ENCODE measurements around the gene SFMBT2. TPM values are rescaled to one million over a fixed set of nuclear protein-coding genes. Genes with fewer than 3 reads are reported as not detected.
A peak's percentile ranks its signal among the peaks of the same experiment; 100 is the strongest.

The SFMBT2 gene
- total RNA-seq, 2 experiments from 2014 or later, result 50.6 to 52.4 TPM

DNA sequence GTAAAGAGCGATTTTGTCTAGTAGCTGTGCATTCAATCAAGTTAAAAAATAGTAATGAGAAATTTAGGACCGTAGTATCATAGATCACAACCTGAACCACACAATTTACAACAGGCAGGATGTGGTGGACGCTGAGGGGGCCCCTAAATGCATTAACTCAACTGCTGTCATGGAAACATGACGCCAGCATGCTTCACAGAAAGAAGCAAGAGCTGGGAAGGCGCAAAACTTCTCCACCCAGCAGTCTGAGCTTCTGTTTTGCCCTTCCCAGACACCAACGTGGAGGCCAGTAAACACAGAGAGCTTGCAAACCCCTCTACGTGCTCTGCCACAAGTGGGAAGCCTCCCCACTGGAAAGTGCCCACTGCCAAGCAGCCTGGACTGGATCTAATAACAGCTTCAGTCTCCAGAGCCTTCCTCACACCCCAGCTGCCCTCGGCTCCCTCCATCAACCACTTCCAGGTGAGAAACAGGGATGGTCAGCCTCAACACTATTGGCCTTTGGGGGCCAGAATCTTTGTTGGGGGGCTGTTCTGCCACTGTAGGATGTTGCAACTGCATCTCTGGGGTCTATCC is 151.8 kb downstream of the SFMBT2 start:
- Mint-ChIP-seq H3K27ac (peak overlapping the region; percentile 81), H3K4me1 (peaks cover 51% of the 10 kb centered on the region), H3K27me3 (no peaks in the 10 kb centered on the region), H3K4me3 (peak overlapping the region; percentile 62), H3K36me3 (peaks cover 25% of the 10 kb centered on the region), H3K9me3 (no peaks in the 10 kb centered on the region)
- POLR2A ChIA-PET, result interaction anchor here (0.8 to 1.7 kb wide), 7 partner anchors 9 to 152 kb away, joined by 3 to 10 read pairs (median 4); partner anchors contain the start of gene SFMBT2
- peak; percentile 70 for DNase-seq
- ATAC-seq (ENCODE audit: low read depth), result peak; percentile 77

DNA sequence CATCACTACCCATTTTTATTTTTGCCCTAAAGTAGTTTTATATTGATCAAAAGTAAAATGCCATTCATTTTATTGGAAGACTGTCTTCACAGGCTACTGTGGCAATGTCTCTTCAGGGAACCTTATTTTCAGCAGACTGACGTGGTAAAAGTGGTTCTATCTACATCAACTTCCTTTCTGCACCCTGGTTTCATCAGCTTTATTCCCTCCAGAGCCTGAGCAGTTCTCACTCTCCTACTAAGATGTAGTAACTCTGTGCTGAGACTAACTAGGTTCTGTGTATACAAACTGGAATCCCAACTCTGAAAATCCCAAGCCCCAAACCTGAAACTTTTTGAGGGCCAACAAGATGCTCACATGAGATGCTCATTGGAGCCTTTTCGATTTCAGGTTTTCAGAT is 155.3 kb downstream of the SFMBT2 start:
- H3K36me3 Mint-ChIP-seq, result peaks cover 33% of the 10 kb centered on the region
- peaks cover 59% of the 10 kb centered on the region for H3K4me1 Mint-ChIP-seq
- no peak for DNase-seq
- H3K4me3 Mint-ChIP-seq, result peak overlapping the region; percentile 49
- H3K27me3 Mint-ChIP-seq, result no peaks in the 10 kb centered on the region
- peak; percentile 36 for ATAC-seq (ENCODE audit: low read depth)
- no peaks in the 10 kb centered on the region for H3K9me3 Mint-ChIP-seq
- POLR2A ChIA-PET, result interaction anchor here (1.1 to 2.6 kb wide), 4 partner anchors 12 to 154 kb away, joined by 3 to 10 read pairs (median 3); no protein-coding TSS in a partner anchor
- H3K27ac Mint-ChIP-seq, result peak overlapping the region; percentile 76

DNA sequence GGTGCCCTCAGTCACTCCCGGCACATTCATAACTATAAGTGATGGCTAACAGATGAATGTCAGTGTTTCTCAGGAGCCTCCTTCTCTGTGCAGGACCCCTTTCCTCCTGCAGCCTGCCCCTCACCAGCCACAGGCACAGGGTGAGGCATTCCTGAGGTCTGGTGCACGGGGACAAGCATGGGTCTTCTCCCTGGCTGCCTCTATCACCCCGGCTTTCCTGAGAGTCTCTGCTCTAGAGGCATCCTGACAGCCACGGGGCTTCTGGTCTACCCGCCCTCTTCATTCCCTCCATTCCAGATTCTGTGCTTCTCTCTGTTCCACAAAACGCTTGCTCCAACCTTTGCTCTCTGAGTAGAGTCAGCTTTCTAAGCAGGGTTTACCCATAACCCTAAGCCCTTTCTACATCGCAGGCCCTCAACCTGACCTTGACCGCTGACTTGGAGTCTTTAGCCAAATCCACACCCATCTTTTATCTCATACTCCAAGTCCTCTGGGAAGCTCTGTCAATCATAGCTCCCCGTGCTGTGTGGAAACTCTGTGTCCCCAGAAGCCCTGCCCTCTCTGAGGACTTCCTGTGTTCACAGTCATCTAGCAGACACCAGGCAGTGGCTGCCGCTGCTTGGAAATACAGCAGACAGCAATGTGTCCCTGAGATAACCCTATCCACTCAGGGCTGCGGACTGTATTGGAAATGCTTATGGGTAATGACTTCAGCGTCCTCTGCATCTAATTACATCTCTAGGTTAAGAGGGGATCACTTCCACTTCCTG is 159.0 kb downstream of the SFMBT2 start:
- H3K27ac Mint-ChIP-seq, result peak overlapping the region; percentile 81
- POLR2A ChIA-PET, result no interaction called here
- peaks cover 30% of the 10 kb centered on the region for H3K4me1 Mint-ChIP-seq
- no peaks in the 10 kb centered on the region for H3K9me3 Mint-ChIP-seq
- peaks cover 34% of the 10 kb centered on the region for H3K36me3 Mint-ChIP-seq
- H3K27me3 Mint-ChIP-seq, result no peaks in the 10 kb centered on the region
- ATAC-seq (ENCODE audit: low read depth) (peak; percentile 56), DNase-seq (no peak)
- no peak overlapping the region for H3K4me3 Mint-ChIP-seq

DNA sequence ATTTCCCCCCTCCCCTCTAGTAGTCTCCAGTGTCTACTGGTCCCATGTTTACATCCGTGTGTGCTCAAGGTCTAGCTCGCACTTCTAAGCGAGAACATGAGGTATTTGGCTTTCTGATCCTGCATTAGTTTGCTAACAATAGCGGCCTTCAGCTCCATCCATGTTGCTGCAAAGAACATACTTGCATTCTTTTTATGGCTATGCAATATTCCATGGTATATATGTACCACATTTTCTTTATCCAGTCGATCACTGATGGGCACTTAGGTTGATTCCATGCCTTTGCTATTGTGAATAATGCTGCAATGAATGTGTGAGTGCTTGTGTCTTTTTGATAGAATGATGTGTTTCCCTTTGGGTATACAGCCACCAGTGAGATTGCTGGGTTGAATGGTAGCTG is 160.6 kb downstream of the SFMBT2 start:
- Mint-ChIP-seq H3K9me3 (no peaks in the 10 kb centered on the region), H3K27me3 (no peaks in the 10 kb centered on the region), H3K27ac (no peak overlapping the region), H3K4me3 (no peak overlapping the region), H3K4me1 (peaks cover 16% of the 10 kb centered on the region), H3K36me3 (peaks cover 35% of the 10 kb centered on the region)
- ATAC-seq (ENCODE audit: low read depth) (no peak), DNase-seq (no peak)
- POLR2A ChIA-PET, result interaction anchor here (0.6 kb wide), 1 partner anchor 9 kb away, joined by 3 read pairs; no protein-coding TSS in a partner anchor

DNA sequence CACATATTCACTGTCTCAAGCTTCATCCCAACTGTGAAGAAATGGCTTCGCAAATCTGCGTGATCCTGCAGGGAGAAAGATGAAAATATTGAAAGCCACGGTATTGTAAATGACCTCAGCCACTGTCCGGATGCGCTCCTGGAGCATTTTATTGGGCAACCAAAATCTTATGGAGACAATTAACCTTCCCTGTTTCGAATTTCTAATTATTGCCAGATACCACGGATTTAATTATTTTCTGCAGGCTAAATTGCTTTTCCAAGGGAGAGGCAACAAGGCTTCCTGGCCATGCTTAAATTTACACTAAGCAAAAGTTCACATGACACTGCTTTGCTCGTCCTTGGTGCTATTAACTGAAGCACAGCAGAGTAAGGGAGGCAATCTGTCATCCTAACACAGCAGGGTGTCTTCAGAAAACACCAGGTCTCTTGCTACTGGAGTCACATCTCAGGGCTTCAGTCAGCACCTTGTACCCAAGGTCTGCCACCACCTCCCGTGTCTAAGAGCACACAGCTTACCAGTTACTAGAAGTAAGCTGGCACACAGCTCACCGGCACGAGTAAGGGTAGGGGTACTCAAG is 162.2 kb downstream of the SFMBT2 start:
- POLR2A ChIA-PET, result no interaction called here
- no peak for ATAC-seq (ENCODE audit: low read depth)
- Mint-ChIP-seq H3K4me3 (no peak overlapping the region), H3K27me3 (no peaks in the 10 kb centered on the region), H3K27ac (no peak overlapping the region), H3K9me3 (no peaks in the 10 kb centered on the region), H3K36me3 (peaks cover 35% of the 10 kb centered on the region), H3K4me1 (peaks cover 23% of the 10 kb centered on the region)
- DNase-seq, result no peak

DNA sequence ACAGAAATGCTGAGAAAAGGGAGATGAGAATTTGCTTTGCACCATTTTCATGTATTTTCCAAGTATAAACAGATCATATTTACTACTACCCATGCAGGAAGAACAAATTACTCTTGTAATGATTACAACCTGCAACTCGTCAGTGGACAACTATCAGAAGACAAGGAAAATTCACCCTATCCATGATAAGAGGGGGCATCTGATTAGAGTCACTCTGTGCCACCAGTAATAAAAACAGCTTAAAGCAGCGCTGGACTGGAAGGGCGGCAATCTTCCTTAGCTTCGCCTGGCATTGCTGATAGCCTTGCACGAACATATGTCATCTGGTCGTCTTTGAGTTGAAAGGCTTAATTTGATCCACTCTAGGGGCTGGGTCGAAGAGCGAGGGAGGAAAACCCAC is 162.7 kb downstream of the SFMBT2 start:
- Mint-ChIP-seq H3K27ac (no peak overlapping the region), H3K27me3 (no peaks in the 10 kb centered on the region), H3K4me1 (peaks cover 28% of the 10 kb centered on the region), H3K4me3 (no peak overlapping the region), H3K36me3 (peaks cover 36% of the 10 kb centered on the region), H3K9me3 (no peaks in the 10 kb centered on the region)
- POLR2A ChIA-PET, result no interaction called here
- no peak for DNase-seq
- no peak for ATAC-seq (ENCODE audit: low read depth)

DNA sequence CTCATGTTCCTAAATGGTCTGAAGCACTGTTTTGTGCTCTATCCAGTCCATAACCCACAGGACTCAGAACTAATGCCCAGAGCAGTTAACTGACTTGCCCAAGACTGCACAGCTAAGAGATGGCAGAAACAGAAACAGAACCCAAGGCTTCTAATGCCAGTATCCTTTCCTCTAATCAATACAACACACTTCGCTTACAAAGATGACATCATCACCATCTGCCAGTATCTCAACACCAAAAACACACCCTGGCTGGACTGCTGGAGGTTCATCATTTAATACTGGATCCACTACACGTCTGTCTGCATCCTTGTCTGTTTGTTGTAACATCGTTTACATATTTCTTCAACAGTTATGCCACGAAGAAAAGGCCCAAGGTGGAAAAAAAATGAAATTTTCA is 165.3 kb downstream of the SFMBT2 start:
- Mint-ChIP-seq H3K4me1 (peaks cover 30% of the 10 kb centered on the region), H3K9me3 (peaks cover 4% of the 10 kb centered on the region), H3K4me3 (no peak overlapping the region), H3K27ac (peak overlapping the region; percentile 63), H3K36me3 (peaks cover 50% of the 10 kb centered on the region), H3K27me3 (no peaks in the 10 kb centered on the region)
- ATAC-seq (ENCODE audit: low read depth) (no peak), DNase-seq (no peak)
- POLR2A ChIA-PET, result no interaction called here

DNA sequence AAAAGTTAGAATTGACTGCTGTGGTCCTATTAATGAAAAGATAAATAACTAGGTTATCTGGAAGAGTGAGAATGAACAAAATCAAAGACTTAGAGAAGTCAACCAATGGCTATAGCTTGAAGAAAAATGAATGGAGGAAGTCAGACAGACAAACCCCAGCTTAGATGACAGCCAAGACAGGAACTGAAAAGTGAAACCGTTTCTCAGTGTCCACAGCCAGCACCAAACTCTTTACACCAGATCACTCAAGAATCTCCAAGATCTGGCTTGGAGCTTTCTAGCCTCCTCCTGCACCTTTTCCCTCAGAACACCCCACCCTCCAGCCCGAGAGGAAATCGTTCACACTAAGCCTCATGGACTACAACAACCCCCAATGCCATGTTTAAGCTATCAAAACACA is 167.0 kb downstream of the SFMBT2 start:
- peak overlapping the region; percentile 87 for H3K27ac Mint-ChIP-seq
- H3K9me3 Mint-ChIP-seq, result peaks cover 4% of the 10 kb centered on the region
- ATAC-seq (ENCODE audit: low read depth) (peak; percentile 80), DNase-seq (no peak)
- POLR2A ChIA-PET, result interaction anchor here (1.3 to 1.5 kb wide), 3 partner anchors 12 to 28 kb away, joined by 5 to 10 read pairs (median 8); no protein-coding TSS in a partner anchor
- H3K36me3 Mint-ChIP-seq, result peaks cover 58% of the 10 kb centered on the region
- H3K4me1 Mint-ChIP-seq, result peaks cover 45% of the 10 kb centered on the region
- H3K4me3 Mint-ChIP-seq, result peak overlapping the region; percentile 57
- H3K27me3 Mint-ChIP-seq, result no peaks in the 10 kb centered on the region

DNA sequence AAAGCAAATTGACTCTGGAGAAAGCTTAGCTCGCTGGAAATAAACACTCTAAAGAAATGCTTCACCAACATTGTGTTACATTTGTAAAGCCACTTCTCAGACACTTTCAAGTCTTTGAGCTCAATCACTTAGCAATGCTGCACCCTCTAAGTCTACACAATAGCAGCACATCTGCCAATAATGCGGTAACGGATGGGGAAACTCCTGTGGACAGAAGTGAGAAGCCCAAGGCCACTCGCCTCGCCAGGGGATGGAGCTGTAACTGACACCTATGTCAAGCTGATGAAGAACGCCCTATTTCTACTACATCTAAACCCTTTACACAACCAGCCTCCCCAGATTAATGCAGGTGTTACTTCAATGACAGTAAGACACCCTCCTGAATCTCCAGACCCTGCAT is 167.7 kb downstream of the SFMBT2 start:
- H3K36me3 Mint-ChIP-seq, result peaks cover 59% of the 10 kb centered on the region
- H3K9me3 Mint-ChIP-seq, result peaks cover 4% of the 10 kb centered on the region
- POLR2A ChIA-PET, result interaction anchor here (1.3 to 1.5 kb wide), 3 partner anchors 13 to 28 kb away, joined by 5 to 10 read pairs (median 8); no protein-coding TSS in a partner anchor

DNA sequence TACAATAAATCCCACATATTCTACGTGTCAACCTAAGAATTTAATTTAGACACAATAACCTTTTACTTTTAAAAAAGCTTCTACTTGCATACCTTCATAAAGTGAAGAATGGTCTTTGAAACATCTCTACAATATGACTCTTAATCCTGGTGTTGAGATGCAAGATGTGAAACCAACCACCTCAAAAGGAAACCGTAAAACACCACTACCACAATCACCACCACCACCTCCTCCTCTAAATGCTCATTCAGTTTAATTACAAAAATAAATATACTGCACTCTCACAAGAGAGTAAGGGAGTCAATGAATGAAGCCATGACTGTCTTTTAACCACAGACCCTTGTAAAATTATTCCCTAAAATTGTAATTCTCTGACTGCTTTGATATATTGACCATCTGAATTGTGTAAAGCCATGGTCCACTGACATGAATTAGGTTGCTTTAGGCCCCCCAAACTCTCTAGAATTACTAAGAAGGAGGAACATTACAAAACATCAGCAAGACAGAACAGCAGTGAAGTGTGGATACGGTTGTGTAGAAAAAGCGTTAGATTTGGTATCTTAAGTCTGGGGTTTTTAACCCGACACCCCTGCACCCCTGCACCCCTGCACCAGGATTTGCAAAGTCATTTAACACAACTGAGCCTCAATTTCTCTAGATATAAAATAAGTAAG is 171.4 kb downstream of the SFMBT2 start:
- DNase-seq (no peak), ATAC-seq (ENCODE audit: low read depth) (peak; percentile 77)
- Mint-ChIP-seq H3K27ac (peak overlapping the region; percentile 70), H3K9me3 (peaks cover 6% of the 10 kb centered on the region), H3K4me3 (peak overlapping the region; percentile 60), H3K27me3 (no peaks in the 10 kb centered on the region), H3K36me3 (peaks cover 79% of the 10 kb centered on the region), H3K4me1 (peaks cover 54% of the 10 kb centered on the region)
- POLR2A ChIA-PET, result no interaction called here

More for the DNA sequence above, 167.7 kb downstream of the SFMBT2 start:
- no peak for ATAC-seq (ENCODE audit: low read depth)
- H3K4me3 Mint-ChIP-seq, result no peak overlapping the region
- H3K27me3 Mint-ChIP-seq, result no peaks in the 10 kb centered on the region
- no peak for DNase-seq
- peak overlapping the region; percentile 87 for H3K27ac Mint-ChIP-seq
- peaks cover 47% of the 10 kb centered on the region for H3K4me1 Mint-ChIP-seq

DNA sequence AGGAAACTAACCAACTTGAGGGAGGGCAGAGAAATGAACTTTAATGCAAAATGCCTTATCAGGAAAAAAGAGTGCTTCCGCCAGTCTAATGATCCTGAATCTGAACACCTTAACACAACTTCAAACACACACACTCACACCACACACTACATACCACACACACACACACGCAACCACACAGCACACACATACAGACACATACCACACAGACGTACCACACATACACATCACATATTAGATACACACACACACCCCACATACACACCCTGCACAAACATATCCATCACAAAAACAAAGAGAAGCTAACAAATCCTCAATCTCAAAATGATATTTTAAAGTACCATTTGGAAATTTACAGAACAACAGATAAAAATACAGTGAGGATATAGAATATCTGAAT is 175.5 kb downstream of the SFMBT2 start:
- Mint-ChIP-seq H3K4me1 (peaks cover 42% of the 10 kb centered on the region), H3K36me3 (peaks cover 64% of the 10 kb centered on the region), H3K27me3 (no peaks in the 10 kb centered on the region), H3K4me3 (no peak overlapping the region), H3K27ac (peak overlapping the region; percentile 8), H3K9me3 (peaks cover 2% of the 10 kb centered on the region)
- no peak for ATAC-seq (ENCODE audit: low read depth)
- DNase-seq, result no peak
- POLR2A ChIA-PET, result no interaction called here

DNA sequence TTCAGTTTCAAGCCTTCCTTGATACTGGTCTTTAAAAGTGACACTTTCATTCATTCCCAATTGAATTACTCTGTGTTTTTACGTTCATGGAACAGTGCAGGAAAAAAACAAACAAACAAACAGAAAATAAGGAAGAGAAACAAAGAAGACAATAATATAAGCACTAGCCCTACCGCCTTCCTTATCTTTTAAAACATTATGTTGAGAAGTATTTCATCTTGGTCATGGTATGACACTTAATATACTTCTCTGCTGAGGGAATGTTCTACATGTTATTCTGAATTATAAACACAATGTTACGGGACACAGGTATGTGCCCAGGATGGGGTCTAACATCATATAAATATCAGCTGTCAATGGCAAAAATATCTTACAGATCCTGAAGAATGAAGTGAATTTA is 176.7 kb downstream of the SFMBT2 start:
- peaks cover 31% of the 10 kb centered on the region for H3K4me1 Mint-ChIP-seq
- H3K4me3 Mint-ChIP-seq, result peak overlapping the region; percentile 34
- H3K27ac Mint-ChIP-seq, result no peak overlapping the region
- DNase-seq, result no peak
- peaks cover 58% of the 10 kb centered on the region for H3K36me3 Mint-ChIP-seq
- H3K27me3 Mint-ChIP-seq, result no peaks in the 10 kb centered on the region
- POLR2A ChIA-PET, result no interaction called here
- H3K9me3 Mint-ChIP-seq, result peaks cover 2% of the 10 kb centered on the region
- no peak for ATAC-seq (ENCODE audit: low read depth)

DNA sequence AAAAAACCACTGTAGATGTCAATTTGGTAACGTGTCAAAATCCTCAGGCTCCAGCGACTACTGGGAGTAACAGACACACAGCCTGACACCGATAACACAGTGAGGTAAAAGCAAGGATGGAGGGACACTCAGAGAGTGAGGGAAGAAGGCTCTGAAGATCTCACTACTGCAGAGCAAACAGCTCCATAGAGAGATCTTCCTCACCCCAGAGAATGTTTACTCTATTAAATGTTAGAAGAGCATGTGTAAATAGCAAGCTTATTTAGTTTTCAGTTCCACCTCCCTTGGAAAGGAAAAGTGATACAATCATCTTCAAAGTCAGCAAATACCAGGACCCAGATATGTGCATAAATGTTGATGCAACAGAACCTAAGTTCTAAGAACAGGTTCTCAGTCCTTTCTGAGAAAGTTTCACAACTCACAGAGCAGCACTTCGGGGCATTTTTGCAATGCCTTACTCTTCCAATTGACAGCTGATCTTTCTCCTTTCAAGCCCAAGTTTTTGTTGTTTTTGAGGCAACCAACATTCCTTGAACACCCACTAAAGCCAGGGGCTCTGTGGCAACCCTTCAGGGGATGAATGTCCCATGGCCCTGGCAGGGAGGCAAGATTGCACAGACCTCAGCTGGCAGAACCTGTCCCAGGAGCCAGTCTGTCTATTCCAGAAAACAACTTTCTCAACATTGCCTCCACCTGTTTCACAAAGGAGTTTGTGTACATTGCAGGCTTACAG is 177.4 kb downstream of the SFMBT2 start:
- Mint-ChIP-seq H3K4me3 (peak overlapping the region; percentile 37), H3K9me3 (peaks cover 2% of the 10 kb centered on the region), H3K4me1 (peaks cover 27% of the 10 kb centered on the region), H3K27me3 (no peaks in the 10 kb centered on the region), H3K27ac (peak overlapping the region; percentile 31), H3K36me3 (peaks cover 60% of the 10 kb centered on the region)
- peak; percentile 39 for ATAC-seq (ENCODE audit: low read depth)
- no peak for DNase-seq
- POLR2A ChIA-PET, result no interaction called here

Measured in activated naive CD8-positive, alpha-beta T cell treated with anti-CD3 and anti-CD28 coated beads, Interleukin-2, amount 10 ng/mL, durations not matched to agents 7 days and 5 days (primary cell).